ENCODE results near the gene MYOCD. TPM values are rescaled to one million over a fixed set of nuclear protein-coding genes. Genes with fewer than 3 reads are reported as not detected.

Gene MYOCD
- total RNA-seq, 1 donor = under 0.01 TPM

DNA sequence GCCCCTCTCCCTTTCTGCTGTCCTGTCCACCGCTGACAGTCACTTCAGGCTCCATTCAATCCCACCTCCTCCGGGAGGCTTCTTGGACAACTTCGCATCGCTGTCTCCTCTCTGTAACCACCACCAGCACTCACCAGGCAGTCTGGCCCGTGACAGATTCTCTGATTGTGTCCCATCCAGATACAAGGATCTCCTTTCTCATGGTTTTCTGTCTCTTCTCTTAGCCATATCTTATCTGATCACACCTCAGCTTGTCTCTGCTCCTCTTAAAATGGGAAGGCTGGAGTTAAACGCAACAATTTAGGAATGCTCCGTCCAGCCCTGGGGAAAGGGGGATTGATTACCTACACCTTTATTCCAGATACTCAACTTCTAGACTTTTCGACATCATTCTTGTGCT is 66.7 kb downstream of the MYOCD start:
- H3K4me2 ChIP-seq (ENCODE audit: insufficient read depth, low read length) = no peak overlapping the region
- H3K79me2 ChIP-seq (ENCODE audit: insufficient read depth, low read length) = no peaks in the 10 kb centered on the region
- H3K27ac ChIP-seq (ENCODE audit: low read depth, low read length) = no peak overlapping the region
- no peaks in the 10 kb centered on the region for H4K20me1 ChIP-seq (ENCODE audit: insufficient read depth, low read length)
- no peaks in the 10 kb centered on the region for H3K27me3 ChIP-seq (ENCODE audit: insufficient read depth, low read length)
- H3K4me1 ChIP-seq (ENCODE audit: insufficient read depth, low read length) = peaks cover 11% of the 10 kb centered on the region
- H3K9me3 ChIP-seq (ENCODE audit: low read depth, low read length) = no peaks in the 10 kb centered on the region
- DNase-seq (ENCODE audit: insufficient read length, low spot score, missing footprints) = no peak
- H2AFZ ChIP-seq (ENCODE audit: low read length) = no peak overlapping the region
- no peak overlapping the region for H3K4me3 ChIP-seq (ENCODE audit: insufficient read depth, low read length)
- TF ChIP-seq, protein P1, sequence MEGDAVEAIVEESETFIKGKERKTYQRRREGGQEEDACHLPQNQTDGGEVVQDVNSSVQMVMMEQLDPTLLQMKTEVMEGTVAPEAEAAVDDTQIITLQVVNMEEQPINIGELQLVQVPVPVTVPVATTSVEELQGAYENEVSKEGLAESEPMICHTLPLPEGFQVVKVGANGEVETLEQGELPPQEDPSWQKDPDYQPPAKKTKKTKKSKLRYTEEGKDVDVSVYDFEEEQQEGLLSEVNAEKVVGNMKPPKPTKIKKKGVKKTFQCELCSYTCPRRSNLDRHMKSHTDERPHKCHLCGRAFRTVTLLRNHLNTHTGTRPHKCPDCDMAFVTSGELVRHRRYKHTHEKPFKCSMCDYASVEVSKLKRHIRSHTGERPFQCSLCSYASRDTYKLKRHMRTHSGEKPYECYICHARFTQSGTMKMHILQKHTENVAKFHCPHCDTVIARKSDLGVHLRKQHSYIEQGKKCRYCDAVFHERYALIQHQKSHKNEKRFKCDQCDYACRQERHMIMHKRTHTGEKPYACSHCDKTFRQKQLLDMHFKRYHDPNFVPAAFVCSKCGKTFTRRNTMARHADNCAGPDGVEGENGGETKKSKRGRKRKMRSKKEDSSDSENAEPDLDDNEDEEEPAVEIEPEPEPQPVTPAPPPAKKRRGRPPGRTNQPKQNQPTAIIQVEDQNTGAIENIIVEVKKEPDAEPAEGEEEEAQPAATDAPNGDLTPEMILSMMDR (IDR thresholded peaks at IDR 0.05; ENCODE audit: extremely low read depth, low read depth, low read length) = no peak
- no peaks in the 10 kb centered on the region for H3K36me3 ChIP-seq (ENCODE audit: insufficient read depth, low read length)

GRCh38 chr17:12734926-12735325 is 69.2 kb downstream of the MYOCD start:
- Histone ChIP-seq H3K4me3 (ENCODE audit: insufficient read depth, low read length) (no peak overlapping the region), H3K36me3 (ENCODE audit: insufficient read depth, low read length) (no peaks in the 10 kb centered on the region), H3K27ac (ENCODE audit: low read depth, low read length) (no peak overlapping the region), H3K4me1 (ENCODE audit: insufficient read depth, low read length) (peaks cover 3% of the 10 kb centered on the region), H3K27me3 (ENCODE audit: insufficient read depth, low read length) (no peaks in the 10 kb centered on the region), H3K79me2 (ENCODE audit: insufficient read depth, low read length) (no peaks in the 10 kb centered on the region), H3K9me3 (ENCODE audit: low read depth, low read length) (no peaks in the 10 kb centered on the region), H2AFZ (ENCODE audit: low read length) (no peak overlapping the region), H4K20me1 (ENCODE audit: insufficient read depth, low read length) (no peaks in the 10 kb centered on the region), H3K4me2 (ENCODE audit: insufficient read depth, low read length) (no peak overlapping the region)
- DNase-seq (ENCODE audit: insufficient read length, low spot score, missing footprints) = no peak
- TF ChIP-seq, protein P1 (IDR thresholded peaks at IDR 0.05; ENCODE audit: extremely low read depth, low read depth, low read length) = no peak

- TF ChIP-seq, protein P1 (IDR thresholded peaks at IDR 0.05; ENCODE audit: extremely low read depth, low read depth, low read length) = no peak
- H3K4me2 ChIP-seq (ENCODE audit: insufficient read depth, low read length) = no peak overlapping the region
Observed at GRCh38 chr17:12735517-12735916, 69.8 kb downstream of the MYOCD start.

GRCh38 chr17:12736526-12736925 is 70.8 kb downstream of the MYOCD start:
- TF ChIP-seq, protein P1 (IDR thresholded peaks at IDR 0.05; ENCODE audit: extremely low read depth, low read depth, low read length) = no peak
- Histone ChIP-seq H3K27ac (ENCODE audit: low read depth, low read length) (no peak overlapping the region), H3K27me3 (ENCODE audit: insufficient read depth, low read length) (no peaks in the 10 kb centered on the region), H3K79me2 (ENCODE audit: insufficient read depth, low read length) (no peaks in the 10 kb centered on the region), H4K20me1 (ENCODE audit: insufficient read depth, low read length) (no peaks in the 10 kb centered on the region), H3K36me3 (ENCODE audit: insufficient read depth, low read length) (no peaks in the 10 kb centered on the region), H2AFZ (ENCODE audit: low read length) (no peak overlapping the region), H3K9me3 (ENCODE audit: low read depth, low read length) (no peaks in the 10 kb centered on the region), H3K4me3 (ENCODE audit: insufficient read depth, low read length) (no peak overlapping the region), H3K4me2 (ENCODE audit: insufficient read depth, low read length) (no peak overlapping the region), H3K4me1 (ENCODE audit: insufficient read depth, low read length) (no peaks in the 10 kb centered on the region)
- no peak for DNase-seq (ENCODE audit: insufficient read length, low spot score, missing footprints)

More at GRCh38 chr17:12735517-12735916, 69.8 kb downstream of the MYOCD start:
- Histone ChIP-seq H3K9me3 (ENCODE audit: low read depth, low read length) (no peaks in the 10 kb centered on the region), H2AFZ (ENCODE audit: low read length) (no peak overlapping the region), H3K79me2 (ENCODE audit: insufficient read depth, low read length) (no peaks in the 10 kb centered on the region), H3K27me3 (ENCODE audit: insufficient read depth, low read length) (no peaks in the 10 kb centered on the region), H3K4me3 (ENCODE audit: insufficient read depth, low read length) (no peak overlapping the region), H4K20me1 (ENCODE audit: insufficient read depth, low read length) (no peaks in the 10 kb centered on the region), H3K36me3 (ENCODE audit: insufficient read depth, low read length) (no peaks in the 10 kb centered on the region), H3K27ac (ENCODE audit: low read depth, low read length) (no peak overlapping the region), H3K4me1 (ENCODE audit: insufficient read depth, low read length) (peaks cover 2% of the 10 kb centered on the region)
- DNase-seq (ENCODE audit: insufficient read length, low spot score, missing footprints) = no peak
